CD14-positive monocyte (primary cell): ENCODE measurements around the gene SYCP3. TPM values are rescaled to one million over a fixed set of nuclear protein-coding genes. Genes with fewer than 3 reads are reported as not detected.

ENCODE experiments used
- DNase-seq, 3 donors: peaks; one replicate each; pipeline ENCODE4 v3.0.0-alpha.2; 2011 to 2022
- H2AFZ ChIP-seq: 2 replicates; pipeline ENCODE4 v1.6.0; 2012; ENCODE audit warnings: mild to moderate bottlenecking, low read depth, low read length, inconsistent platforms; ENCODE audit not compliant: insufficient read depth, poor library complexity, severe bottlenecking
- H3K27ac ChIP-seq, 2 donors: 1 replicate in 1 of 2; 2 replicates in 1 of 2; pipeline ENCODE4 v1.5.1; 2012 to 2013; ENCODE audit warnings: low read length in 2 of 2, control low read depth in 1 of 2, inconsistent platforms in 1 of 2, low read depth in 1 of 2, mild to moderate bottlenecking in 1 of 2
- H3K27me3 ChIP-seq, 2 donors: one replicate each; pipeline versions ENCODE4 v1.6.0 to v1.6.1; 2011 to 2013; ENCODE audit warnings: low read length in 2 of 2; ENCODE audit not compliant: control insufficient read depth in 2 of 2, insufficient read depth in 2 of 2
- H3K36me3 ChIP-seq, 2 donors: replicated peaks in 1 of 2; 1 replicate in 1 of 2; 2 replicates in 1 of 2; pipeline versions ENCODE4 v1.5.1 to v1.6.1; 2012 to 2013; ENCODE audit warnings: low read length in 2 of 2, control low read depth in 1 of 2, inconsistent platforms in 1 of 2, mild to moderate bottlenecking in 1 of 2; ENCODE audit not compliant: insufficient read depth in 2 of 2, control insufficient read depth in 1 of 2
- H3K4me1 ChIP-seq, 2 donors: 1 replicate in 1 of 2; 2 replicates in 1 of 2; pipeline versions ENCODE4 v1.5.1 to v1.6.1; 2012 to 2013; ENCODE audit warnings: low read length in 2 of 2, control low read depth in 1 of 2, inconsistent platforms in 1 of 2, mild to moderate bottlenecking in 1 of 2, moderate library complexity in 1 of 2; ENCODE audit not compliant: insufficient read depth in 2 of 2, control insufficient read depth in 1 of 2
- H3K4me2 ChIP-seq: replicated peaks from 2 replicates; pipeline ENCODE3; 2012; ENCODE audit warnings: low read length, moderate library complexity, mild to moderate bottlenecking; ENCODE audit not compliant: poor library complexity, severe bottlenecking; ENCODE audit errors: extremely low read depth
- H3K4me3 ChIP-seq, 3 experiments: fragments of 200-600 bp in 1 of 3; sonication (generic) in 1 of 3; replicated peaks in 1 of 3; 1 replicate in 2 of 3; 2 replicates in 1 of 3; pipeline ENCODE4 v1.5.1; 2011 to 2013; ENCODE audit warnings: low read length in 3 of 3, mild to moderate bottlenecking in 3 of 3, control low read depth in 2 of 3, low read depth in 2 of 3, inconsistent platforms in 1 of 3, moderate library complexity in 1 of 3
- H3K79me2 ChIP-seq: 2 replicates; pipeline ENCODE4 v1.6.0; 2012; ENCODE audit warnings: mild to moderate bottlenecking, control low read depth, inconsistent platforms, low read length, moderate library complexity; ENCODE audit not compliant: insufficient read depth
- H3K9ac ChIP-seq: 2 replicates; pipeline ENCODE4 v1.6.0; 2017; ENCODE audit warnings: low read length, mild to moderate bottlenecking; ENCODE audit not compliant: insufficient read depth, poor library complexity, severe bottlenecking
- H3K9me3 ChIP-seq, 2 donors: replicated peaks in 1 of 2; 1 replicate in 1 of 2; 2 replicates in 1 of 2; pipeline versions ENCODE4 v1.5.1 to v1.6.1; 2012 to 2013; ENCODE audit warnings: low read length in 2 of 2, control low read depth in 1 of 2; ENCODE audit not compliant: control insufficient read depth in 1 of 2, insufficient read depth in 1 of 2
- H4K20me1 ChIP-seq: 2 replicates; pipeline ENCODE4 v1.6.0; 2012; ENCODE audit warnings: mild to moderate bottlenecking, low read length, control low read depth, moderate library complexity; ENCODE audit not compliant: insufficient read depth
- H3K27ac Mint-ChIP-seq, 7 donors: one replicate each; pipeline ENCODE4 v1.8.0; 2020; ENCODE audit warnings: mild to moderate bottlenecking in 7 of 7, mixed read lengths in 7 of 7, moderate library complexity in 6 of 7, inconsistent platforms in 2 of 7
- H3K27me3 Mint-ChIP-seq, 3 donors: one replicate each; pipeline ENCODE4 v1.8.0; 2021 to 2022; ENCODE audit warnings: low read depth in 3 of 3, mild to moderate bottlenecking in 3 of 3, mixed read lengths in 3 of 3, moderate library complexity in 3 of 3, inconsistent platforms in 1 of 3
- H3K36me3 Mint-ChIP-seq, 2 donors: one replicate each; pipeline ENCODE4 v1.8.0; 2020; ENCODE audit warnings: mixed read lengths in 2 of 2, inconsistent platforms in 1 of 2, mild to moderate bottlenecking in 1 of 2
- H3K4me1 Mint-ChIP-seq: one replicate; pipeline ENCODE4 v1.8.0; 2020; ENCODE audit warnings: mild to moderate bottlenecking, mixed read lengths
- H3K4me3 Mint-ChIP-seq, 2 donors: one replicate each; pipeline ENCODE4 v1.8.0; 2020; ENCODE audit warnings: mild to moderate bottlenecking in 2 of 2, mixed read lengths in 2 of 2, moderate library complexity in 1 of 2
- H3K9me3 Mint-ChIP-seq, 7 donors: one replicate each; pipeline ENCODE4 v1.8.0; 2020 to 2022; ENCODE audit warnings: mixed read lengths in 7 of 7, mild to moderate bottlenecking in 6 of 7, moderate library complexity in 6 of 7, inconsistent platforms in 2 of 7
- WGBS: methylation state at CpG from one replicate; pipeline ENCODE4 v1.1.5; 2013; ENCODE audit warnings: missing lambda C conversion rate; ENCODE audit not compliant: insufficient coverage; 5-methylcytosine and 5-hydroxymethylcytosine counted together
- intact Hi-C, 2 donors: fragments of 100-400 bp; cut with micrococcal nuclease; formaldehyde crosslinking; loops; one replicate each; pipeline versions ENCODE4 v1.15.0 to v1.15.1; 2023
- polyA plus RNA-seq, 3 donors: library from polyadenylated mRNA; depleted of rRNA in 1 of 3; unstranded in 2 of 3; stranded (reverse) in 1 of 3; fragments of 300-500 nt in 2 of 3; fragments of >200 nt in 1 of 3; fragmentation: Illumina TruSeq in 2 of 3; gene quantifications; 1 replicate in 2 of 3; 2 replicates in 1 of 3; pipeline ENCODE4 v1.2.3, GENCODE V29; 2012 to 2021
- TF ChIP-seq, protein P1 (sequence below): fragments of 200-600 bp; IDR thresholded peaks from one replicate; pipeline ENCODE4 v1.8.0; 2022; ENCODE audit warnings: antibody characterized with exemption, mild to moderate bottlenecking

The SYCP3 gene
- polyA plus RNA-seq, 3 donors = 0.15 TPM; not detected in 2

GRCh38 chr12:101746196-101746595 lies 6.9 kb upstream of the SYCP3 start:
- Mint-ChIP-seq H3K4me1 (peaks cover 11% of the 10 kb centered on the region), H3K27me3 (no peaks in the 10 kb centered on the region), H3K27ac (no peak overlapping the region), H3K4me3 (no peak overlapping the region), H3K9me3 (peaks cover 0 to 2% (median 0%) of the 10 kb centered on the region in 7 donors), H3K36me3 (peaks cover 85 to 87% of the 10 kb centered on the region in 2 donors)
- intact Hi-C loops = no loop called here
- Histone ChIP-seq H3K4me2 (no peak overlapping the region), H3K4me3 (no peak overlapping the region), H3K79me2 (no peaks in the 10 kb centered on the region), H3K36me3 (peaks cover 81 to 94% of the 10 kb centered on the region in 2 donors), H3K9ac (no peak overlapping the region), H2AFZ (no peak overlapping the region), H3K9me3 (no peaks in the 10 kb centered on the region), H4K20me1 (no peaks in the 10 kb centered on the region), H3K4me1 (peaks cover 9 to 10% of the 10 kb centered on the region in 2 donors), H3K27ac (no peak overlapping the region), H3K27me3 (no peaks in the 10 kb centered on the region)
- DNase-seq = no peak
- TF ChIP-seq, protein P1, sequence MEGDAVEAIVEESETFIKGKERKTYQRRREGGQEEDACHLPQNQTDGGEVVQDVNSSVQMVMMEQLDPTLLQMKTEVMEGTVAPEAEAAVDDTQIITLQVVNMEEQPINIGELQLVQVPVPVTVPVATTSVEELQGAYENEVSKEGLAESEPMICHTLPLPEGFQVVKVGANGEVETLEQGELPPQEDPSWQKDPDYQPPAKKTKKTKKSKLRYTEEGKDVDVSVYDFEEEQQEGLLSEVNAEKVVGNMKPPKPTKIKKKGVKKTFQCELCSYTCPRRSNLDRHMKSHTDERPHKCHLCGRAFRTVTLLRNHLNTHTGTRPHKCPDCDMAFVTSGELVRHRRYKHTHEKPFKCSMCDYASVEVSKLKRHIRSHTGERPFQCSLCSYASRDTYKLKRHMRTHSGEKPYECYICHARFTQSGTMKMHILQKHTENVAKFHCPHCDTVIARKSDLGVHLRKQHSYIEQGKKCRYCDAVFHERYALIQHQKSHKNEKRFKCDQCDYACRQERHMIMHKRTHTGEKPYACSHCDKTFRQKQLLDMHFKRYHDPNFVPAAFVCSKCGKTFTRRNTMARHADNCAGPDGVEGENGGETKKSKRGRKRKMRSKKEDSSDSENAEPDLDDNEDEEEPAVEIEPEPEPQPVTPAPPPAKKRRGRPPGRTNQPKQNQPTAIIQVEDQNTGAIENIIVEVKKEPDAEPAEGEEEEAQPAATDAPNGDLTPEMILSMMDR = no peak
- WGBS = no CpG with 5 or more reads among the region's 1 CpG

DNA sequence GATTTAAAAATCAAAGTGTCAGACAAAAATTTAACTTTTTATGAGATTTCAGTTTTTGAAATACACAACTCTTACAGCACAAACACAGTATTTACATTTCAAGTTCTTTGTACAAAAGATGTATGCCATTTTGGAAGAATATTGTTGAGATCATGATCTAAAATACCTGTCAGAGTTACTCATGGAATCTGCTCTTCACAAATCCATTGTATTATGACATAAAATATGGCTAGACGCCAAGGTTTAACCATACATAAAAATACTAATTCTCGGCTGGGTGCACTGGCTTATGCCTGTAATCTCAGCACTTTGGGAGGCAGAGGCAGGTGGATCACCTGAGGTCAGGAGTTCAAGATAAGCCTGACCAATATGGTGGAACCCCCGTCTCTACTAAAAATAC lies 6.2 kb upstream of the SYCP3 start:
- H3K79me2 ChIP-seq = no peaks in the 10 kb centered on the region
- H3K9ac ChIP-seq = no peak overlapping the region
- H4K20me1 ChIP-seq = no peaks in the 10 kb centered on the region
- intact Hi-C loops = no loop called here
- no peaks in the 10 kb centered on the region for H3K27me3 ChIP-seq
- no peak overlapping the region for H3K4me3 ChIP-seq
- DNase-seq = no peak
- Mint-ChIP-seq H3K27ac (no peak overlapping the region), H3K27me3 (no peaks in the 10 kb centered on the region), H3K4me3 (no peak overlapping the region), H3K4me1 (peaks cover 11% of the 10 kb centered on the region), H3K9me3 (peaks cover 0 to 2% (median 0%) of the 10 kb centered on the region in 7 donors), H3K36me3 (peaks cover 82 to 87% of the 10 kb centered on the region in 2 donors)
- H3K27ac ChIP-seq = no peak overlapping the region
- H2AFZ ChIP-seq = no peak overlapping the region
- peaks cover 77 to 92% of the 10 kb centered on the region in 2 donors for H3K36me3 ChIP-seq
- WGBS = 100% methylated on average over 1 of the region's 3 CpGs
- no peaks in the 10 kb centered on the region for H3K9me3 ChIP-seq
- TF ChIP-seq, protein P1 = no peak
- H3K4me2 ChIP-seq = no peak overlapping the region
- peaks cover 9 to 10% of the 10 kb centered on the region in 2 donors for H3K4me1 ChIP-seq
